DND-41 (cell line): ENCODE data around the gene PTPRN2.
A peak's percentile ranks its signal among the peaks of the same experiment; 100 is the strongest.

Experiments
- ATAC-seq: fragments of 200-7000 bp; cut with Tn5 transposase; 3 replicates; pipeline ENCODE4 v1.9.1; 2021; ENCODE audit warnings: low read depth; ENCODE audit not compliant: insufficient read depth
- DNase-seq: peaks from one replicate; pipeline ENCODE4 v3.0.0-alpha.2; 2020
- H2AFZ ChIP-seq: 2 replicates; pipeline ENCODE4 v1.6.0; 2012; ENCODE audit warnings: low read depth, low read length
- H3K27ac ChIP-seq: 2 replicates; pipeline ENCODE4 v1.5.1; 2012; ENCODE audit warnings: low read length, inconsistent platforms
- H3K27me3 ChIP-seq: fragments of 200-600 bp; sonication (generic); 2 replicates; pipeline ENCODE4 v1.6.0; 2012; ENCODE audit warnings: low read length, mild to moderate bottlenecking, inconsistent platforms; ENCODE audit not compliant: insufficient read depth, poor library complexity
- H3K36me3 ChIP-seq: 2 replicates; pipeline ENCODE4 v1.5.1; 2012; ENCODE audit warnings: low read length, inconsistent platforms; ENCODE audit not compliant: insufficient read depth
- H3K4me1 ChIP-seq: 2 replicates; pipeline ENCODE4 v1.5.1; 2012; ENCODE audit warnings: mild to moderate bottlenecking, low read length; ENCODE audit not compliant: insufficient read depth
- H3K4me2 ChIP-seq: 2 replicates; pipeline ENCODE4 v1.6.0; 2012; ENCODE audit warnings: mild to moderate bottlenecking, moderate library complexity, low read length, inconsistent platforms; ENCODE audit not compliant: insufficient read depth
- H3K4me3 ChIP-seq, 2 experiments: fragments of 200-600 bp in 1 of 2; shearing (Covaris generic) in 1 of 2; 2 replicates each; pipeline ENCODE4 v1.5.1; 2012 to 2016; ENCODE audit warnings: inconsistent platforms in 2 of 2, low read length in 2 of 2, mild to moderate bottlenecking in 2 of 2, low read depth in 1 of 2, moderate library complexity in 1 of 2
- H3K79me2 ChIP-seq: 2 replicates; pipeline ENCODE4 v1.6.0; 2012; ENCODE audit warnings: low read length, inconsistent platforms; ENCODE audit not compliant: insufficient read depth
- H3K9ac ChIP-seq: 2 replicates; pipeline ENCODE4 v1.6.0; 2012; ENCODE audit warnings: low read depth, mild to moderate bottlenecking, inconsistent platforms, low read length, moderate library complexity
- H3K9me3 ChIP-seq: 2 replicates; pipeline ENCODE4 v1.5.1; 2012; ENCODE audit warnings: low read length, moderate library complexity, mild to moderate bottlenecking, inconsistent platforms; ENCODE audit not compliant: insufficient read depth, severe bottlenecking
- H4K20me1 ChIP-seq: 2 replicates; pipeline ENCODE4 v1.6.0; 2012; ENCODE audit warnings: low read length; ENCODE audit not compliant: insufficient read depth
- EZH2 ChIP-seq: IDR thresholded peaks from 3 replicates; pipeline ENCODE4 v1.6.1; 2012; ENCODE audit warnings: borderline replicate concordance, low read depth, mild to moderate bottlenecking, moderate library complexity, low read length, inconsistent platforms; ENCODE audit not compliant: severe bottlenecking
- TF ChIP-seq, protein P1 (sequence below): IDR thresholded peaks from 2 replicates; pipeline ENCODE4 v1.5.1; 2012; ENCODE audit warnings: borderline replicate concordance, low read length, moderate library complexity, mild to moderate bottlenecking; ENCODE audit not compliant: poor library complexity, severe bottlenecking; ENCODE audit errors: extremely low read depth

The PTPRN2 gene

GRCh38 chr7:157661611-157661975 is 926.0 kb downstream of the PTPRN2 start:
- peaks cover 47% of the 10 kb centered on the region for H3K36me3 ChIP-seq
- peaks cover 93% of the 10 kb centered on the region for H3K79me2 ChIP-seq
- H3K4me2 ChIP-seq: peak overlapping the region; percentile 56
- TF ChIP-seq EZH2: no peak
- H3K9me3 ChIP-seq: no peaks in the 10 kb centered on the region
- H3K27ac ChIP-seq: peak overlapping the region; percentile 89
- H2AFZ ChIP-seq: no peak overlapping the region
- peak overlapping the region in 1 of 2 experiments; percentile 19; a peak in 1 of 4 replicates for H3K4me3 ChIP-seq
- ATAC-seq (no peak), DNase-seq (no peak)
- H4K20me1 ChIP-seq: peaks cover 16% of the 10 kb centered on the region; the same call in 1 of the 2 replicates
- H3K4me1 ChIP-seq: peaks cover 73% of the 10 kb centered on the region
- H3K27me3 ChIP-seq: no peaks in the 10 kb centered on the region
- H3K9ac ChIP-seq: peak overlapping the region; percentile 50

DNA sequence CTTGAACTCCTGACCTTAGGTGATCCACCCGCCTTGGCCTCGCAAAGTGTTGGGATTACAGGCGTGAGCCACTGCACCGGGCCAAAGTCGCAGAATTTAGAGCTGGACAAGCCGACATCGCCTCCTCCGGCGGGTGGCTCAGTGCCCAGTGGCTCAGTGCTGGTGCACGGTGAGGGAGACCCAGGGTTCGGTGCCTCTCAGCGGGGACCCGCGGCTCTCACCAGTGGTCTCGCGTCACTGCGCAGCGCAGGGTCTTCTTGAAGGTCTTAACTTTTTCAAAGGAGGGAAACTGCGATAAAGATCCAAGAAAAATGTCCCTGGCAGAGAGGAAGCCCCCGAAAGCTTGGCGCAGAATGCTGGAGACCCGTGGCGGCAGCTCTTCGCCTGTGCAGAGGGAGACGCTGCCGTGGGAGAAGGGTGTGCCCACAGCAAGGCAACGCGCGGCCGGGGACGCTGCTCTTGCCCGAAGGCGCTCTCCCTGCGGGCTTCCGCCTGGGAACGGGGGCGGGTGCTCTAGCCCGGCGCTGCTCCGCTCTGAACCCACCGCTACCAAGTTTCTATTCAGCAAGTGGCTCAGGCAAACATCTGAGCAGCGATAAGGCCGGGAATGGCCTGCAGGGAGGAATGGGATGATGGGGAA is 926.5 kb downstream of the PTPRN2 start:
- no peaks in the 10 kb centered on the region for H3K9me3 ChIP-seq
- peak overlapping the region; percentile 89 for H3K27ac ChIP-seq
- H2AFZ ChIP-seq: no peak overlapping the region
- H4K20me1 ChIP-seq: peaks cover 21% of the 10 kb centered on the region
- peak overlapping the region in 1 of 2 experiments; percentile 25; a peak in 1 of 4 replicates for H3K4me3 ChIP-seq
- H3K36me3 ChIP-seq: peaks cover 50% of the 10 kb centered on the region
- H3K79me2 ChIP-seq: peaks cover 93% of the 10 kb centered on the region
- peak overlapping the region; percentile 50 for H3K9ac ChIP-seq
- ATAC-seq: no peak
- H3K4me1 ChIP-seq: peaks cover 70% of the 10 kb centered on the region
- TF ChIP-seq EZH2: no peak
- TF ChIP-seq, protein P1, sequence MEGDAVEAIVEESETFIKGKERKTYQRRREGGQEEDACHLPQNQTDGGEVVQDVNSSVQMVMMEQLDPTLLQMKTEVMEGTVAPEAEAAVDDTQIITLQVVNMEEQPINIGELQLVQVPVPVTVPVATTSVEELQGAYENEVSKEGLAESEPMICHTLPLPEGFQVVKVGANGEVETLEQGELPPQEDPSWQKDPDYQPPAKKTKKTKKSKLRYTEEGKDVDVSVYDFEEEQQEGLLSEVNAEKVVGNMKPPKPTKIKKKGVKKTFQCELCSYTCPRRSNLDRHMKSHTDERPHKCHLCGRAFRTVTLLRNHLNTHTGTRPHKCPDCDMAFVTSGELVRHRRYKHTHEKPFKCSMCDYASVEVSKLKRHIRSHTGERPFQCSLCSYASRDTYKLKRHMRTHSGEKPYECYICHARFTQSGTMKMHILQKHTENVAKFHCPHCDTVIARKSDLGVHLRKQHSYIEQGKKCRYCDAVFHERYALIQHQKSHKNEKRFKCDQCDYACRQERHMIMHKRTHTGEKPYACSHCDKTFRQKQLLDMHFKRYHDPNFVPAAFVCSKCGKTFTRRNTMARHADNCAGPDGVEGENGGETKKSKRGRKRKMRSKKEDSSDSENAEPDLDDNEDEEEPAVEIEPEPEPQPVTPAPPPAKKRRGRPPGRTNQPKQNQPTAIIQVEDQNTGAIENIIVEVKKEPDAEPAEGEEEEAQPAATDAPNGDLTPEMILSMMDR: no peak
- H3K27me3 ChIP-seq: no peaks in the 10 kb centered on the region
- no peak for DNase-seq
- H3K4me2 ChIP-seq: peak overlapping the region; percentile 56

DNA sequence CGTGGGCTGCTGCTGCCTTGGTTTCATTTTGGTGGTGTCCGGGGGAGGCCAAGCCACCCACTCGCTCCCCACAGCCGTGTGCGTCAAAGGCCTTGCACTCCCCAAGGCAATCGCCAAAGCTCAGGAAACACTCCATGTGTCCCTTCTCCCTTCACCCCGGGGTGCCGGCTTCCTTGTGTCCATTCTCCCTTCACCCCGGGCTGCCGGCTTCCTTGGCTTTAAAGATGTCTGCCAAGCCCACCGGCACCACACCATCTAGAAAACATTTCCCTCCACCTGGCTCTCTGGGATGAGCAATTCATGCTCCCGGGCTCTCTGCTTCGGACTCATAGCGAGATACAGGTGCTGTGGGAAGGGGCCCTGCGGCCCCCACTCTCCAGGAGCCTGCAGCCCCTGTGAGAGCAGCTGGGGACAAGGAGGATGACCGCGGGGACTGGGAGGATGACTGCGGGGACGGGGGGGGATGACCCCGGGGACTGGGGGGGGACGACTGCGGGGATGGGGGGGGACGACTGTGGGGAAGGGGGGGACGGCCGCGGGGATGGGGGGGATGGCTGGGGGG is 928.7 kb downstream of the PTPRN2 start:
- peaks cover 55% of the 10 kb centered on the region for H3K36me3 ChIP-seq
- peaks cover 54% of the 10 kb centered on the region for H3K4me1 ChIP-seq

More for the DNA sequence above, 928.7 kb downstream of the PTPRN2 start:
- ATAC-seq: no peak
- no peak for TF ChIP-seq EZH2
- TF ChIP-seq, protein P1: no peak
- Histone ChIP-seq H3K79me2 (peaks cover 88% of the 10 kb centered on the region), H3K9me3 (no peaks in the 10 kb centered on the region), H3K27me3 (no peaks in the 10 kb centered on the region), H3K4me2 (no peak overlapping the region), H3K4me3 (no peak overlapping the region), H3K9ac (no peak overlapping the region; the same call in 1 of the 2 replicates), H2AFZ (no peak overlapping the region), H3K27ac (peak overlapping the region; percentile 60), H4K20me1 (peaks cover 29% of the 10 kb centered on the region)
- no peak for DNase-seq
